ENCODE results near the gene RAP2A.

The RAP2A gene

DNA sequence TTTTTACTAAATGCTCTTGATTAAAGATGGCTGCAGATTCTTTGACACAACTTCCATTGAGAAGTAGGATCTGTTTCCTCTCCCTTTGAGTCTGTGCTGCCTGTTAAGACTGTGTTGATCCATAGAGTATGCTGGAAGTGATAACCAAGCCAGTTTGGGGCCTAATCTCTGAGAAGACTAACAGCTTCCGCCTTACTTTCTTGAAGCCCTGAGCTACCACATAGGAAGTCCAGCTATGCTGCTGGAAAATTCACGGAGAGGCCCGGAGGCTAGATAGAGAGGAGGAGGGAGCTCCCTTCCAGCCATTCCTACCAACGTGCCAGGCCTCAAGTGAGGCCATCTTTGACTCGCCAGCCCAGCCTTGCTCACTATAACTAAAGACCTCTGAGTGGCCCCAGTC lies 12.5 kb downstream of the RAP2A start:
- Histone ChIP-seq H3K27ac (ENCODE audit: low read depth, low read length, poor library complexity, severe bottlenecking) (no peak overlapping the region), H3K27me3 (ENCODE audit: insufficient read depth, low read length) (no peaks in the 10 kb centered on the region), H2AFZ (ENCODE audit: low read length) (no peak overlapping the region), H3K4me1 (ENCODE audit: insufficient read depth, low read length, severe bottlenecking) (no peaks in the 10 kb centered on the region), H3K79me2 (ENCODE audit: insufficient read depth, low read length) (no peaks in the 10 kb centered on the region), H3K4me2 (ENCODE audit: low read length) (no peak overlapping the region), H3F3A (ENCODE audit: insufficient read depth, low read length) (no peaks in the 10 kb centered on the region), H3K9ac (ENCODE audit: low read length) (no peak overlapping the region), H3K9me3 (ENCODE audit: low read length) (no peaks in the 10 kb centered on the region), H4K20me1 (ENCODE audit: insufficient read depth, low read length) (no peaks in the 10 kb centered on the region), H3K4me3 (ENCODE audit: low read depth, low read length, poor library complexity, severe bottlenecking) (no peak overlapping the region), H3K36me3 (ENCODE audit: insufficient read depth, low read length) (0 out of 2 replicates have a peak, but pooled peaks cover 10% of the 10 kb centered on the region), H3K9me2 (ENCODE audit: low read depth, low read length) (no peaks in the 10 kb centered on the region)
- no peak for TF ChIP-seq EZH2 (IDR thresholded peaks at IDR 0.05; ENCODE audit: borderline replicate concordance, low read length)
- no peak for TF ChIP-seq CTCF (IDR thresholded peaks at IDR 0.05; ENCODE audit: low read length)

GRCh38 chr13:97448503-97449251 lies 14.7 kb downstream of the RAP2A start:
- H3K36me3 ChIP-seq (ENCODE audit: insufficient read depth, low read length): peaks cover 15% of the 10 kb centered on the region; the same call in 1 of the 2 replicates
- no peak overlapping the region for H2AFZ ChIP-seq (ENCODE audit: low read length)
- no peaks in the 10 kb centered on the region for H4K20me1 ChIP-seq (ENCODE audit: insufficient read depth, low read length)
- H3F3A ChIP-seq (ENCODE audit: insufficient read depth, low read length): no peaks in the 10 kb centered on the region
- no peak overlapping the region for H3K4me2 ChIP-seq (ENCODE audit: low read length)
- H3K79me2 ChIP-seq (ENCODE audit: insufficient read depth, low read length): no peaks in the 10 kb centered on the region
- TF ChIP-seq EZH2 (IDR thresholded peaks at IDR 0.05; ENCODE audit: borderline replicate concordance, low read length) (no peak), CTCF (IDR thresholded peaks at IDR 0.05; ENCODE audit: low read length) (no peak)
- H3K27me3 ChIP-seq (ENCODE audit: insufficient read depth, low read length): no peaks in the 10 kb centered on the region
- H3K9ac ChIP-seq (ENCODE audit: low read length): no peak overlapping the region
- no peaks in the 10 kb centered on the region for H3K9me2 ChIP-seq (ENCODE audit: low read depth, low read length)
- H3K4me1 ChIP-seq (ENCODE audit: insufficient read depth, low read length, severe bottlenecking): no peaks in the 10 kb centered on the region
- H3K9me3 ChIP-seq (ENCODE audit: low read length): peaks cover 4% of the 10 kb centered on the region; the same call in 1 of the 2 replicates
- H3K27ac ChIP-seq (ENCODE audit: low read depth, low read length, poor library complexity, severe bottlenecking): no peak overlapping the region
- H3K4me3 ChIP-seq (ENCODE audit: low read depth, low read length, poor library complexity, severe bottlenecking): no peak overlapping the region

GRCh38 chr13:97454699-97455098 lies 20.7 kb downstream of the RAP2A start:
- no peaks in the 10 kb centered on the region for H3K4me1 ChIP-seq (ENCODE audit: insufficient read depth, low read length, severe bottlenecking)
- H2AFZ ChIP-seq (ENCODE audit: low read length): no peak overlapping the region
- H3K79me2 ChIP-seq (ENCODE audit: insufficient read depth, low read length): no peaks in the 10 kb centered on the region
- H3K4me2 ChIP-seq (ENCODE audit: low read length): no peak overlapping the region
- no peak overlapping the region for H3K27ac ChIP-seq (ENCODE audit: low read depth, low read length, poor library complexity, severe bottlenecking)
- H3K36me3 ChIP-seq (ENCODE audit: insufficient read depth, low read length): peaks cover 15% of the 10 kb centered on the region
- H3K9me2 ChIP-seq (ENCODE audit: low read depth, low read length): no peaks in the 10 kb centered on the region
- TF ChIP-seq EZH2 (IDR thresholded peaks at IDR 0.05; ENCODE audit: borderline replicate concordance, low read length) (no peak), CTCF (IDR thresholded peaks at IDR 0.05; ENCODE audit: low read length) (no peak)
- no peak overlapping the region for H3K9ac ChIP-seq (ENCODE audit: low read length)
- H3K4me3 ChIP-seq (ENCODE audit: low read depth, low read length, poor library complexity, severe bottlenecking): no peak overlapping the region
- H3F3A ChIP-seq (ENCODE audit: insufficient read depth, low read length): no peaks in the 10 kb centered on the region
- H3K27me3 ChIP-seq (ENCODE audit: insufficient read depth, low read length): no peaks in the 10 kb centered on the region
- H3K9me3 ChIP-seq (ENCODE audit: low read length): peaks cover 9% of the 10 kb centered on the region; the same call in 1 of the 2 replicates
- H4K20me1 ChIP-seq (ENCODE audit: insufficient read depth, low read length): no peaks in the 10 kb centered on the region
